Lower leg skin (tissue), 4 donors: ENCODE results near the gene PPM1N. TPM values are rescaled to one million over a fixed set of nuclear protein-coding genes. Genes with fewer than 3 reads are reported as not detected.
A peak's percentile ranks its signal among the peaks of the same experiment; 100 is the strongest.

Source experiments
- DNase-seq, 2 donors: peaks; one replicate each; pipeline ENCODE4 v3.0.0-alpha.2; 2019; ENCODE audit warnings: low spot score in 2 of 2
- H3K4me3 ChIP-seq: fragments of 200-600 bp; sonication (generic); 2 replicates; pipeline ENCODE4 v1.5.1; 2017; ENCODE audit warnings: mild to moderate bottlenecking, low read depth; ENCODE audit not compliant: poor library complexity, severe bottlenecking
- POLR2A ChIP-seq, 2 donors: fragments of 450-650 bp; IDR thresholded peaks; one replicate each; pipeline ENCODE4 v1.6.1; 2016 to 2017; ENCODE audit warnings: antibody characterized with exemption in 2 of 2, mild to moderate bottlenecking in 1 of 2, moderate library complexity in 1 of 2
- WGBS, 2 donors: methylation state at CpG; one replicate each; pipeline ENCODE4 v1.1.5; 2018; 5-methylcytosine and 5-hydroxymethylcytosine counted together
- intact Hi-C: fragments of 100-400 bp; cut with DNase I; formaldehyde crosslinking; loops from one replicate; pipeline ENCODE4 v1.15.0; 2023; ENCODE audit warnings: low total_unique reads
- total RNA-seq, 4 donors: library from RNA; depleted of rRNA; stranded (reverse); fragments of >200 nt; gene quantifications; one replicate each; pipeline ENCODE4 v1.1.0, GENCODE V29; 2016
- TF ChIP-seq, protein P1 (sequence below), 3 donors: fragments of 450-650 bp; IDR thresholded peaks; one replicate each; pipeline ENCODE4 v1.5.1; 2016; ENCODE audit warnings: antibody characterized with exemption in 3 of 3, mild to moderate bottlenecking in 3 of 3, moderate library complexity in 2 of 3

Gene PPM1N
- total RNA-seq, 4 donors from 2014 or later = 2.9 to 4.7 (median 3.6) TPM

DNA sequence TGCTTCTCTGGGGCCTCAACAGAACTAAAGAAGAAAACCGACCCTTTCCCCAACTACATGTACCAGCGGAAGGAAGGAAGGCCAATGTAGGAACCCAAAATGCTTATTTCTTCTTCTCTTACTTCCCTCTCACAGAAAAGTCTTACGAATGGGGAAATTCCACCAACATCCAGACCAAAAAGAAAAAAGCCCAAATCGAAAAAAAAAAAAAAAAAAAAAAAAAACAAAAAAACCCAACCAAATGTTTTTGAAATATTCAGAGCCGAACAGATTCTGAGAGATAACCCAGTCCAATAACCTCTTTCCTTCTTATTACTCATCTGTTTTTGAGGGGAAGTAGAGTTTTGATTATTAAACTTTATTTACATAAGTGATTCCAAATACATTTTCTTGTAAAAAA lies 3.9 kb downstream of the PPM1N start:
- H3K4me3 ChIP-seq = no peak overlapping the region
- no peak for DNase-seq
- intact Hi-C loops = no loop called here
- no peak for TF ChIP-seq POLR2A (IDR thresholded peaks at IDR 0.05)
- TF ChIP-seq, protein P1, sequence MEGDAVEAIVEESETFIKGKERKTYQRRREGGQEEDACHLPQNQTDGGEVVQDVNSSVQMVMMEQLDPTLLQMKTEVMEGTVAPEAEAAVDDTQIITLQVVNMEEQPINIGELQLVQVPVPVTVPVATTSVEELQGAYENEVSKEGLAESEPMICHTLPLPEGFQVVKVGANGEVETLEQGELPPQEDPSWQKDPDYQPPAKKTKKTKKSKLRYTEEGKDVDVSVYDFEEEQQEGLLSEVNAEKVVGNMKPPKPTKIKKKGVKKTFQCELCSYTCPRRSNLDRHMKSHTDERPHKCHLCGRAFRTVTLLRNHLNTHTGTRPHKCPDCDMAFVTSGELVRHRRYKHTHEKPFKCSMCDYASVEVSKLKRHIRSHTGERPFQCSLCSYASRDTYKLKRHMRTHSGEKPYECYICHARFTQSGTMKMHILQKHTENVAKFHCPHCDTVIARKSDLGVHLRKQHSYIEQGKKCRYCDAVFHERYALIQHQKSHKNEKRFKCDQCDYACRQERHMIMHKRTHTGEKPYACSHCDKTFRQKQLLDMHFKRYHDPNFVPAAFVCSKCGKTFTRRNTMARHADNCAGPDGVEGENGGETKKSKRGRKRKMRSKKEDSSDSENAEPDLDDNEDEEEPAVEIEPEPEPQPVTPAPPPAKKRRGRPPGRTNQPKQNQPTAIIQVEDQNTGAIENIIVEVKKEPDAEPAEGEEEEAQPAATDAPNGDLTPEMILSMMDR (IDR thresholded peaks at IDR 0.05) = no peak
- WGBS, 2 donors = 75% methylated on average over 5 of the region's 5 CpGs

DNA sequence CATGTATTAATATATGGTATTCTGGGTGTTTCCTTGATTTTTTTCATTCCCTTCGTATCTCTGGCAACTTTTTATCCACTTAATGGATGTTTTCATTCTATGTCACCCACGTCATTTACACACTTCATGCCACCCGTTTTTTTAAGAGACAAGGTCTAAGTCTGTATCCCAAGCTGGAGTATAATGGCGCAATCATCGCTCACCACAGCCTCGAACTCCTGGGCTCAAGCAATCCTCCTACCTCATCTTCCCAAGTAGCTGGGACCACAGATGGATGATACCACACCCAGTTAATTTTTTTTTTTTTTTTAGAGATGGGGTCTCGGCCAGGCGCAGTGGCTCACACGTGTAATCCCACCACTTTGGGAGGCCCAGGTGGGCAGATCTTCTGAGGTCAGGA lies 5.7 kb downstream of the PPM1N start:
- WGBS, 2 donors = 87 to 90% methylated on average over 9 of the region's 9 CpGs
- no peak for DNase-seq
- H3K4me3 ChIP-seq = no peak overlapping the region
- TF ChIP-seq, protein P1 (IDR thresholded peaks at IDR 0.05) = no peak
- no peak for TF ChIP-seq POLR2A (IDR thresholded peaks at IDR 0.05)
- intact Hi-C loops = no loop called here

DNA sequence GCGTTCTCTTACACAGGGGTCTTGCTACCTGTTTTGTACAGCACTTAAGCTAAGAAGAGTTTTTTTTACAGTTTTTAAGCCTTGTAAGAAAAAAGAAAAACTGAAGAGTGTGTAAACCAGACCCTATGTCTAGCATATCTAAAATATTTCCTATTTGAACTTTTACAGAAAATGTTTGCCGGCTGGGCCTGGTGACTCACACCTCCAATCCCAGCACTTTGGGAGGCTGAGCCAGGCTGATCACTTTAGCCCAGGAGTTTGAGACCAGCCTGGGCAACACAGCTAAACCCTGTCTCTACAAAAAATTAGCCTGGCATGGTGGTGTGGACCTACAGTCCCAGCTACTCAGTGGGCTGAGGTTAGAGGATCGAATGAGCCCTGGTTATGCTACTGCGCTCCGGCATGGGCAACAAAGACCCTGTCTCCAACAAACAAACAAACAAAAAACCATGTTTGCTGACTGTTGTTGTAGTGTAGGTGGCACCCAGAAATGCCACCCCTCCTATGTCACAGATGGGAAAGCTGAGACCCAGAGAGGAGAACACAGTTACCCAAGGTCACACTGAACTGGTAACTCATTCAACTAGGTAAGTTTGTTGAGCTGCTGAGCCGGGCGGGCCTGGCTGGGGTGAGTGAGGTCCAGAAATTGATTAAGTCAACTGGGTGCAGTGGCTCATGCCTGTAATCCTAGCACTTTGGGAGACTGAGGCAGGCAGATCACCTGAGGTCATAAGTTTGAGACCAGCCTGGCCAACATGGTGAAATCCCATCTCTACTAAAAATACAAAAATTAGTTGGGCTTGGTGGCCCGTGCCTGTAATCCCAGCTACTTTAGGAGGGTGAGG lies 7.1 kb downstream of the PPM1N start:
- TF ChIP-seq, protein P1 (IDR thresholded peaks at IDR 0.05) = no peak
- TF ChIP-seq POLR2A (IDR thresholded peaks at IDR 0.05) = no peak

DNA sequence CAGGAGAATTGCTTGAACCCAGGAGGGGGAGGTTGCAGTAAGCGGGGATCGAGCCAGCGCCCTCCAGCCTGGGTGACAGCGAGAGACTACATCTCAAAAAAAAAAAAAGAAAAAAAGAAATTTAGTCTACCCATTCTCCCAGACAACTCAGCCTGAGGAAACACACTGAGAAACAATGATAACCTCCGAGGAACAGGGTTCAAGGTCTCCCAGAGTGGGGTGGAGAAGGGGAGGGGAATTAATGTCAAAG lies 7.7 kb downstream of the PPM1N start:
- H3K4me3 ChIP-seq = no peak overlapping the region
- no peak for DNase-seq
- 51 to 66% methylated on average over 5 of the region's 5 CpGs for WGBS, 2 donors
- TF ChIP-seq POLR2A (IDR thresholded peaks at IDR 0.05) = no peak
- TF ChIP-seq, protein P1 (IDR thresholded peaks at IDR 0.05) = no peak
- intact Hi-C loops = no loop called here

More for the DNA sequence above, 7.1 kb downstream of the PPM1N start:
- no peak overlapping the region for H3K4me3 ChIP-seq
- intact Hi-C loops = no loop called here
- WGBS, 2 donors = 78 to 79% methylated on average over 8 of the region's 8 CpGs
- no peak for DNase-seq

DNA sequence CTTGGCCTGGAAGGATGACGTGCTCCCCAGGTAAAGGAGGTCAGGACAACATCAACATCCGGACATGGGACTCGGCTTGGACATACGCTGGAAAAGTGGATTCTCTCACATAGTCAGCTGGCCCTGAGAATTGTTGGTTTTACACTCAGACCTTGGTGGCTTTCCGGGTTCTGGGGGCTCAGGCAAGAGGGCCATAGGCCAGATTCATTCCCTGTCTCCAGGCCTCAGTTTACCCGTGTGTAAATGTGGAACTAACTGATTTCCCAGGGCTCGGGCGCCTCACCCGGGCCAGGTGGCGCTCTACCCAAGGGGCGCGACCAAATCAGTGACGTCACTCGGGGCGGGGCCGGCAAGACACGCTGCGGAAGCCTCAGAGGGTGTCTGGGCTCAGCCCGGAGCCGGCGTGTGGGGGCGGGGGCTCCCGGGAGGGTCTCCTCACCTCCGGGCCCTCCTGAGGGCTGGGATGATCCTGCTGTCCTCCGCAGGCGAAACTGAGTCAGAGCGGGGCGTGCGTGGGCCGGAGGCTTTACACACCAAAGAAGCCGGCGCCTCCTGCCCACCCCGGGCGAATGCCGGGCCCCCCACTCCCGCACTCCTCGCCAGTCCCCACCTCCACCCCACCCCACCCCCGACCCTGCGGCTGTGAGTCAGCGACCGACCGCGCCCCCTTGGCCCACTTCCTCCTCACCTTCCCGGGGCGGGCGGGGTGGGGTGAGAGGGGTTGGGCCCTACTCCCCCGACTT lies 8.2 kb downstream of the PPM1N start:
- TF ChIP-seq, protein P1 (IDR thresholded peaks at IDR 0.05) = no peak
- TF ChIP-seq POLR2A (IDR thresholded peaks at IDR 0.05) = peak in 1 of 2 donors; percentile 39
- peak overlapping the region; percentile 90 for H3K4me3 ChIP-seq
- intact Hi-C loops = no loop called here
- 1 to 2% methylated on average over 11 to 38 of the region's 47 CpGs for WGBS, 2 donors
- peak; percentile 92 to 99 for DNase-seq
